IMR-90 (cell line): ENCODE data around the gene CDC5L. TPM values are rescaled to one million over a fixed set of nuclear protein-coding genes. Genes with fewer than 3 reads are reported as not detected.

ENCODE experiments used
- ATAC-seq: fragments of 200-7000 bp; cut with Tn5 transposase; 2 replicates; pipeline ENCODE4 v1.9.1; 2020; ENCODE audit warnings: low read depth, mild to moderate bottlenecking, moderate library complexity
- BruUV-seq: library from RNA; stranded (reverse); fragments of 400-500 nt; replicated peaks from 2 replicates; lab custom pipeline; 2021; lab: Mats Ljungman, UMichigan
- CTCF ChIA-PET: fragments of 300-600 bp; formaldehyde crosslinking; extraction: SDS; loops from one replicate; lab custom pipeline; 2021; ENCODE audit warnings: antibody characterized with exemption; lab: Yijun Ruan, JAX
- POLR2A ChIA-PET: fragments of 300-600 bp; sonication (Branson Sonifier 250); formaldehyde crosslinking; loops from one replicate; lab custom pipeline; 2022; ENCODE audit warnings: antibody characterized with exemption; ENCODE audit not compliant: unreplicated experiment; lab: Charles Lee
- DNase-seq: peaks from one replicate; pipeline ENCODE4 v3.0.0; 2013
- H2AFZ ChIP-seq: replicated peaks from 2 replicates; pipeline ENCODE3; 2013; ENCODE audit warnings: low read length, mild to moderate bottlenecking; ENCODE audit not compliant: poor library complexity
- H2AK5ac ChIP-seq: 2 replicates; pipeline ENCODE4 v1.6.1; 2013; ENCODE audit warnings: low read depth, low read length, inconsistent platforms
- H2AK9ac ChIP-seq: replicated peaks from 2 replicates; pipeline ENCODE3; 2013; ENCODE audit warnings: mild to moderate bottlenecking, low read depth, low read length, moderate library complexity; ENCODE audit not compliant: poor library complexity
- H2BK120ac ChIP-seq: 2 replicates; pipeline ENCODE4 v1.6.1; 2013; ENCODE audit warnings: low read depth, low read length, inconsistent platforms
- H2BK15ac ChIP-seq: 3 replicates; pipeline ENCODE4 v1.6.1; 2013; ENCODE audit warnings: low read depth, low read length, inconsistent platforms
- H2BK20ac ChIP-seq: 2 replicates; pipeline ENCODE4 v1.6.1; 2013; ENCODE audit warnings: low read depth, mild to moderate bottlenecking, inconsistent platforms, low read length, moderate library complexity
- H2BK5ac ChIP-seq: 2 replicates; pipeline ENCODE4 v1.6.1; 2013; ENCODE audit warnings: mild to moderate bottlenecking, low read depth, low read length, inconsistent platforms; ENCODE audit not compliant: poor library complexity, severe bottlenecking
- H3K14ac ChIP-seq: replicated peaks from 2 replicates; pipeline ENCODE4 v1.6.1; 2013; ENCODE audit warnings: low read depth, low read length, inconsistent platforms
- H3K18ac ChIP-seq: 2 replicates; pipeline ENCODE4 v1.6.1; 2013; ENCODE audit warnings: low read depth, low read length, control low read depth
- H3K23ac ChIP-seq: 2 replicates; pipeline ENCODE4 v1.6.1; 2013; ENCODE audit warnings: low read depth, low read length, inconsistent platforms
- H3K27ac ChIP-seq: 2 replicates; pipeline ENCODE4 v1.5.1; 2013; ENCODE audit warnings: mild to moderate bottlenecking, control low read depth, low read length; ENCODE audit not compliant: insufficient read depth
- H3K27me3 ChIP-seq: 2 replicates; pipeline ENCODE4 v1.6.1; 2013; ENCODE audit warnings: low read length; ENCODE audit not compliant: control insufficient read depth, insufficient read depth
- H3K36me3 ChIP-seq: 2 replicates; pipeline ENCODE4 v1.6.1; 2013; ENCODE audit warnings: low read length, mixed read lengths; ENCODE audit not compliant: control insufficient read depth, insufficient read depth
- H3K4ac ChIP-seq: 2 replicates; pipeline ENCODE4 v1.6.1; 2013; ENCODE audit warnings: low read depth, low read length, inconsistent platforms
- H3K4me1 ChIP-seq: 2 replicates; pipeline ENCODE4 v1.6.1; 2013; ENCODE audit warnings: low read length, mixed read lengths; ENCODE audit not compliant: control insufficient read depth, insufficient read depth
- H3K4me2 ChIP-seq: 2 replicates; pipeline ENCODE4 v1.6.1; 2013; ENCODE audit warnings: low read depth, mild to moderate bottlenecking, control low read depth, low read length, moderate library complexity
- H3K4me3 ChIP-seq: 2 replicates; pipeline ENCODE4 v1.5.1; 2013; ENCODE audit warnings: low read depth, mild to moderate bottlenecking, control low read depth, low read length, moderate library complexity; ENCODE audit not compliant: insufficient read depth
- H3K56ac ChIP-seq: 2 replicates; pipeline ENCODE4 v1.6.1; 2013; ENCODE audit warnings: low read length, inconsistent platforms; ENCODE audit not compliant: insufficient read depth; ENCODE audit errors: extremely low read depth
- H3K79me1 ChIP-seq, 2 experiments: 2 replicates each; pipeline ENCODE4 v1.6.1; 2013; ENCODE audit warnings: low read length in 2 of 2, inconsistent platforms in 1 of 2, low read depth in 1 of 2
- H3K9ac ChIP-seq: 2 replicates; pipeline ENCODE4 v1.6.1; 2013; ENCODE audit warnings: low read depth, low read length, control low read depth
- H3K9me1 ChIP-seq: 2 replicates; pipeline ENCODE4 v1.6.1; 2013; ENCODE audit warnings: low read length, inconsistent platforms; ENCODE audit not compliant: insufficient read depth
- H3K9me3 ChIP-seq: 2 replicates; pipeline ENCODE4 v1.6.1; 2013; ENCODE audit warnings: low read length; ENCODE audit not compliant: control insufficient read depth, insufficient read depth
- H4K20me1 ChIP-seq: 2 replicates; pipeline ENCODE4 v1.6.1; 2013; ENCODE audit warnings: low read length, inconsistent platforms; ENCODE audit not compliant: insufficient read depth
- H4K5ac ChIP-seq: 2 replicates; pipeline ENCODE4 v1.6.1; 2013; ENCODE audit warnings: mild to moderate bottlenecking, low read depth, low read length, control low read depth
- H4K8ac ChIP-seq, 2 experiments: 2 replicates each; pipeline ENCODE4 v1.6.1; 2013; ENCODE audit warnings: low read depth in 2 of 2, low read length in 2 of 2, control low read depth in 1 of 2, inconsistent platforms in 1 of 2
- H4K91ac ChIP-seq: 2 replicates; pipeline ENCODE4 v1.6.1; 2013; ENCODE audit warnings: low read depth, low read length, inconsistent platforms; ENCODE audit not compliant: insufficient read depth
- BHLHE40 ChIP-seq: fragments of 150-350 bp; IDR thresholded peaks from 2 replicates; pipeline ENCODE4 v1.6.1; 2016; ENCODE audit warnings: mild to moderate bottlenecking, low read depth, low read length
- CEBPB ChIP-seq: IDR thresholded peaks from 2 replicates; pipeline ENCODE4 v1.6.1; 2012; ENCODE audit warnings: low read depth, low read length, improper control_type of control experiment
- CHD1 ChIP-seq: IDR thresholded peaks from 2 replicates; pipeline ENCODE4 v1.6.1; 2012; ENCODE audit warnings: low read depth, low read length, improper control_type of control experiment
- CTCF ChIP-seq: conservative IDR thresholded peaks from 2 replicates; pipeline ENCODE4 v1.5.1; 2012; ENCODE audit warnings: mild to moderate bottlenecking, low read depth, low read length, improper control_type of control experiment
- ELK1 ChIP-seq: fragments of 150-350 bp; IDR thresholded peaks from 2 replicates; pipeline ENCODE4 v1.6.1; 2016; ENCODE audit warnings: low read depth, mild to moderate bottlenecking, low read length, moderate library complexity, borderline replicate concordance
- FOS ChIP-seq: fragments of 150-350 bp; IDR thresholded peaks from 2 replicates; pipeline ENCODE4 v1.6.1; 2016; ENCODE audit warnings: low read depth, low read length
- NFE2L2 ChIP-seq: fragments of 150-350 bp; IDR thresholded peaks from 2 replicates; pipeline ENCODE4 v1.6.1; 2016; ENCODE audit warnings: low read depth, mild to moderate bottlenecking, low read length
- RAD21 ChIP-seq: IDR thresholded peaks from 2 replicates; pipeline ENCODE4 v1.6.1; 2012; ENCODE audit warnings: low read length, improper control_type of control experiment
- RCOR1 ChIP-seq: IDR thresholded peaks from 2 replicates; pipeline ENCODE4 v1.6.1; 2012; ENCODE audit warnings: mild to moderate bottlenecking, low read length, improper control_type of control experiment; ENCODE audit not compliant: insufficient replicate concordance
- RFX5 ChIP-seq: IDR thresholded peaks from 2 replicates; pipeline ENCODE4 v1.8.0; 2012; ENCODE audit warnings: low read depth, mild to moderate bottlenecking, low read length, moderate library complexity
- WGBS, 2 experiments: methylation state at CpG; one replicate each; pipeline versions ENCODE4 v1.1.5 to v1.1.7; 2013; ENCODE audit warnings: missing lambda C conversion rate in 2 of 2; ENCODE audit not compliant: insufficient read length in 1 of 2; ENCODE audit errors: extremely low coverage in 2 of 2; 5-methylcytosine and 5-hydroxymethylcytosine counted together
- dilution Hi-C: fragments of 300-500 bp; cut with HindIII; formaldehyde crosslinking; loops from one replicate; pipeline ENCODE4 v1.14.3; 2018; ENCODE audit warnings: low sequenced_read_pairs; ENCODE audit not compliant: unreplicated experiment
- in situ Hi-C: fragments of 300-500 bp; cut with MboI; formaldehyde crosslinking; loops from 3 replicates; pipeline ENCODE4 v1.14.3; 2019; ENCODE audit warnings: low sequenced_read_pairs, inconsistent platforms, mixed read lengths
- intact Hi-C: fragments of 100-400 bp; cut with micrococcal nuclease; formaldehyde crosslinking; loops from 2 replicates; pipeline ENCODE4 v1.10.0; 2022
- polyA plus RNA-seq, 3 experiments: library from polyadenylated mRNA; depleted of rRNA; stranded (reverse); fragments of >200 nt; gene quantifications; 2 replicates each; pipeline ENCODE4 v1.2.3, GENCODE V29; 2012; ENCODE audit warnings: low replicate concordance in 1 of 3
- total RNA-seq: library from RNA; depleted of rRNA; stranded (reverse); fragments of >200 nt; gene quantifications from 2 replicates; pipeline ENCODE4 v1.2.3, GENCODE V29; 2012

Gene CDC5L
- total and polyA plus RNA-seq, 2 of the 4 experiments (the other 2 are of a cell fraction), result 9.9 to 17.7 TPM

- CTCF ChIA-PET, result interaction anchor here (1.1 to 1.9 kb wide), 3 partner anchors 71 to 149 kb away, joined by 3 to 12 read pairs (median 4); no protein-coding TSS in a partner anchor
Observed at GRCh38 chr6:44339301-44339700, 48.2 kb upstream of the CDC5L start.

More at GRCh38 chr6:44339301-44339700, 48.2 kb upstream of the CDC5L start:
- in situ Hi-C loops (loop anchor here (5.0 to 10.0 kb wide), 2 partner anchors 57 to 174 kb away; no protein-coding TSS in a partner anchor), intact Hi-C loops (no loop called here), dilution Hi-C loops (no loop called here)
- Histone ChIP-seq H3K79me1 (no peaks in the 10 kb centered on the region), H4K8ac (no peak overlapping the region), H4K5ac (no peak overlapping the region), H3K4me2 (no peak overlapping the region), H3K9ac (no peak overlapping the region), H2BK15ac (no peak overlapping the region), H2BK20ac (no peak overlapping the region), H3K36me3 (no peaks in the 10 kb centered on the region), H3K14ac (no peak overlapping the region), H3K4ac (no peak overlapping the region), H2BK5ac (no peak overlapping the region), H3K27me3 (peaks cover 55% of the 10 kb centered on the region), H3K18ac (no peak overlapping the region), H3K4me3 (no peak overlapping the region), H3K56ac (no peak overlapping the region), H2BK120ac (no peak overlapping the region), H4K91ac (no peak overlapping the region), H3K9me1 (no peaks in the 10 kb centered on the region), H2AK5ac (no peak overlapping the region), H3K9me3 (no peaks in the 10 kb centered on the region), H4K20me1 (no peaks in the 10 kb centered on the region), H3K4me1 (no peaks in the 10 kb centered on the region), H2AFZ (no peak overlapping the region), H3K27ac (no peak overlapping the region), H2AK9ac (no peak overlapping the region), H3K23ac (no peak overlapping the region)
- POLR2A ChIA-PET, result no interaction called here
- no peak for TF ChIP-seq CTCF
- TF ChIP-seq RCOR1, result no peak
- TF ChIP-seq CHD1, result no peak
- TF ChIP-seq CEBPB, result no peak
- no peak for TF ChIP-seq FOS
- TF ChIP-seq RAD21, result no peak
- no peak for TF ChIP-seq RFX5
- TF ChIP-seq ELK1, result no peak
- no peak for TF ChIP-seq BHLHE40
- TF ChIP-seq NFE2L2, result no peak
- DNase-seq (no peak), ATAC-seq (no peak)
- 58% methylated on average over 4 of the region's 5 CpGs; no CpG with 5 or more reads in 1 of the 2 experiments for WGBS, 2 experiments
- BruUV-seq, result no TSS peak
